ENCODE results near the gene GALNT5.
"Not testable (repeated sequence)": the region's sequence is repeated elsewhere in the genome, so short reads cannot be mapped to it uniquely, and the experiment has no call there.

Gene GALNT5

DNA sequence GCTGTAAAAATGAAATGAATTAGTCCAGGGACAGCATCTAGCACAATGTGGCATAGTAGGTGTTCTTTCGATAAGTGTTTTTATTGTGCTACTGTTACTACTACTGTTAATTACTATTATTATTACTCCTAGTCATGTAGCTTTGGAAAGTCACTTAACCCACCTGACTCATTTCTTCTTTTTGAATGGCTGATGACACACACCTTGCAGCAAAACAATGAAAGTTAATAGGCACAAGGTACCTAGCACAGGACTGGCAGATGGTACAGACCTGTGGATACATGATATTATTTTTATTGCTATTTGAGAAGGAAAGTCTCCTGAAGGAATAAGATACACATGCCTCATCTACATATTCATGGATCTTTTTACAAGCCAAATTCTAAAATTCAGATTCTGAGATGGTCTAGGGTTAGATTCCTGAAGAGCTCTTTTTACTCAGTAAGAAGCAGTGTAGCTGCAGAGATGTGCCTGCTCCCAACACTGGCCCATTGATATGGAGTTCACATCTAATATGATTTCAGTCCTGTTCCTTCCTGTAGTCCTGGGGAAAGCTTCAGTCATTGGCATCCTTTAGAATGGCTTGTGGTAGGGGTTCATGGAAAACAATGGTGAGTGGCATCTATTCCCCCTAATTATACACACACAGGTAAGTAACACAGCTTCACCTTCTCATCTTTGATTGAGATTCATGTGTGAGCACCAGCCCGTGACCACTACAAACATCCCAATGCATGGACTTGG is 76.0 kb downstream of the GALNT5 start:
- FAIRE-seq = no peak

DNA sequence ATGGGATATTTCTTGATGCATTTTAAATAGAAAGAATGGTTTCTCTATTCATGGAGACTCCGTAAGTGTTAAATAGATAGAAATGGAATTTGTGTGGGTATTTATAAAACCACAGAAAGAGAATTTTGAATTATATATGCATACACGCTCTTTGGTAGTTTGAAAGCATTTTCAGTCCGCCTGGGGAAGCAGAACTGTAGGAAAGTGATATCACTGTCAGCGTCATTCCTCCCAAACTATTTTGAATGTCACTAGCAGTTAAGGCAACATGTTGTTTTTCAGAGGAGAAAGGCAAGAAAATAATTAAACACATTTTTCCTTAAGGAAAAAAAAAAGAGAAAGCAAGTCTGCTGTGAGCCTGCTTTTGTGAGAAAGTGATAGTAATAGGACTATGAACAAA is 76.8 kb downstream of the GALNT5 start:
- no peak for FAIRE-seq

GRCh38 chr2:157334797-157335196 is 77.3 kb downstream of the GALNT5 start:
- no peak for FAIRE-seq

DNA sequence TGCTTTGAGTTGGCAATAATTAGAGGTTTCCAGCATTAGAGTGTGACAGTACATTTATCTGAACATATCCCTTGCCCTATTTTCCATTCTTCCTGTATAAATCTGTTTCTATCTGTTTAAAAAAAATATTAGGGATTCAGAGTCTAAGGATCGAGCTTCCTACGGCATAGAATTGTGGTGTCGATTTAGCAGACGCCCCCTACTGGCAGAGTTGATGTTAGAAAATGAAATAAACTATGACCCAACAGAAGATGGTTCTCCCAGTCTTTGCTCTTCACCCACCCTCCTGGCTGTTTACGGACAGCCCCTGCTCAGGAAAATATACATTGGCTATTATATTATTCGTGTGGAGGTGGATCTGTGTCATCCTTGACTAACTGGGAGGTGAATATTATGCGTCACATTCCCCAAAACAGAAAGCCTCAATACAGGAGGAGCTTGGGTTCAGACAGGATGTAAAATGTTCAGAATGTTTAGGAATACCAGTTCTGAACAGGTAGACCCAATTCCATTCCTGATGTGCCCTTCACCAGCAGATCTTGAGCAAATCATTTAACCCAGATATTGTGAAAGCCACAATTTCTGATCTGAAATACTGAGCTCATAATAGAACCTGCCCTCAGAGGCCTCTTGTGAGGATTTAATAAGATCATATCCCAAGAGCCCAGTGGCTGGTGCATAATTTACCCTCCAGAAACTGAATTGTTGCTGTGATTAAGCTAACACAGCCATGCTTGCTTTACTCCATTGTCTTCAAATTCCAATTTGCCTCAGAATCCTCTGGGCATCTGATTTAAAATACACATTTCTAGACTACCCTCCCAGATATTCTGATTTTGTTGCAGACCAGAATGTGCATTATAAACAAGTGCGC is 78.9 kb downstream of the GALNT5 start:
- FAIRE-seq = no peak

DNA sequence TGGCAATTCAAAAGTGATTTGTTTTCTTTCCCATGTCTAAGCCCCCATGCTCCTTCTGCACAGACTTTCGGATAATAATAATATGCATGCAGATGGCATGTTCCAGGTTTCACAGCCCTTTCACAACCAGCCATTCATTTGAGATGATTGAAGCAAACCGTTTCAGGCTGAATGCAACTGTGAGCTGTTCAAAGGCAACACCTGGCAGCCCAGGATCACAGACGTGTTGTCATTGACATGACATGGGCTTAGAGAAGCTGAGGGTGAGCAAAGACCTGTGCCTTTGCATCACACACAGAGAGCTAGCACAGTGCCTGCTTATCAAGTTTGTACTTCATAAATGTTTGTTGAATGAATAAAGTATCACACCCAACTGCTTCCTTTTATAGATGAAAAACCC is 80.5 kb downstream of the GALNT5 start:
- FAIRE-seq = no peak

DNA sequence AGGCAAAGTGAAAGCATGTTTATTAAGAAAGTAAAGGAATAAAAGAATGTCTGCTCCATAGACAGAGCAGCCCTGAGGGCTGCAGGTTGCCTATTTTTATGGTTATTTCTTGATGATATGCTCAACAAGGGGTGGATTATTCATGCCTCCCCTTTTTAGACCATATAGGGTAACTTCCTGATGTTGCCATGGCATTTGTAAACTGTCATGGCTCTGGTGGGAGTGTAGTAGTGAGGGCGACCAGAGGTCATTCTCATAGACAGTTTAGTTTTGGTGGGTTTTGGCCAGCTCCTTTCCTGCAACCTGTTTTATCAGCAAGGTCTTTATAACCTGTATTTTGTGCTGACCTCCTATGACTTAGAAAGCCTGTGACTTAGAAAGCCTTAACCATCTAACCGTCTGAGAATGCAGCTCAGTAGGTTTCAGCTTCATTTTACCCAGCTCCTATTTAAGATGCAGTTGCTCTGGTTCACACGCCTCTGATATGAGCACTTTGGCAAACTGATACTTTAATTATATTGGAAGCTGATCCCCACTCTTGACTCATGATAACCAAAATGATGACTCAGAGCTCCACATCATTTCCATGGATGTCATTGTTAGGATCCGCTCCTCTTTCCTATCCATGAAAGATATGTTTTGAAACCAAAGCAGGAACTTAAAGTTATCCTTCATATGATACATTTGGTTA is 82.6 kb downstream of the GALNT5 start:
- FAIRE-seq = no peak

DNA sequence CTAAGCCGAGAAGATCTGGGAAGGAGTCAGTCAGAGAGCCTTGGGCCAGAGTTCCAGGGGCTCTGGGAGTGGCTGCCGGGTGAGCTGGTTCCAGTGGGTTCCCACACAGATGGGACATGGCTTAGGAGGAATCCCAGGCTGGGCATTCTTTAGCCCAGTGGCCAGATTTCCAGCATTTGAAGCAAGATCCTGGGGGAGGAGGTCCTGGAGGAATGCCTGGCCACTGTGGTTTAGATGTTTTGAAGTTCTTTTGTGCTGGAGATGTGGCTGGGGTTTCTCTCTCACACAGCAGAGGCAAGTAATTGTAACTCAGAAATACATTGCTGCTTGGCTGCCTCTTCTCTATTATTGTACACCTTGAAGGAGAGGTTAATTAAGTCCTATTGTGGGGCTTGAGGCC is 83.9 kb downstream of the GALNT5 start:
- not testable (repeated sequence) for FAIRE-seq

DNA sequence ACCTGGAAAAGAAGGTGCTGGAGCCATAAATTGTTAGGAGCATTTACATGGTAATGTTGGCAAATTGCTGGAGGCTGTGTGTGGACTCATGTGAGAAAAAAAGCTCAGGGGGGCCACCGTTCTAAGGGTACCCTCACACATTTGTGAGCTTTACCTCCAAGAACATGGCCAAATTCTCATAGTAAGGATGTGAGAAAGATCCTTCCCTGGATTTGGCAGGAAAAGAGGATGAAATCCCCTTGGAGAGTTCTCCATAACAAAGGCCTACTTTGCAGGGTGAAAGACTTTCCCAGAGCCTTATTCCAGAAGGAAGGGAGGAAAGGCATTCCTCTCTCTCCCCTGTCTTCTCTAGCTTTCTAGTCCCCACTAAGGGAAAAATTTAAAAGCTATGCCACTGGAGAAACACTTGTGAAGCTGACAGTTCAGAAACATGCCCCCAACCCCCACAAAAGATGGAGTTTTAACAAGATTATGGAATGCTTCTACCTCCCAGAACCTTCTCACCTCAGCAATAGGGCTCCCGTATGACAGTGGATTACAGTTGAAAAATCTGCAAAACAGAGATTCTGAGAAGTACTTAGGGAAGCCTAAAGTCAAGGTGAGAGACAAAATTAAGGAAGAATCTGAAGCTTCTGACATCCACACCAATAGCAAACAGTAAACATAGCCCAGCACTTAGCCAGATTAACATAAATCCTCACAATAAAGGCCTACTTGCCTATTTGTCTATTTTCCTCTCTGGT is 88.3 kb downstream of the GALNT5 start:
- no peak for FAIRE-seq

GRCh38 chr2:157348291-157348921 is 90.9 kb downstream of the GALNT5 start:
- no peak for FAIRE-seq

DNA sequence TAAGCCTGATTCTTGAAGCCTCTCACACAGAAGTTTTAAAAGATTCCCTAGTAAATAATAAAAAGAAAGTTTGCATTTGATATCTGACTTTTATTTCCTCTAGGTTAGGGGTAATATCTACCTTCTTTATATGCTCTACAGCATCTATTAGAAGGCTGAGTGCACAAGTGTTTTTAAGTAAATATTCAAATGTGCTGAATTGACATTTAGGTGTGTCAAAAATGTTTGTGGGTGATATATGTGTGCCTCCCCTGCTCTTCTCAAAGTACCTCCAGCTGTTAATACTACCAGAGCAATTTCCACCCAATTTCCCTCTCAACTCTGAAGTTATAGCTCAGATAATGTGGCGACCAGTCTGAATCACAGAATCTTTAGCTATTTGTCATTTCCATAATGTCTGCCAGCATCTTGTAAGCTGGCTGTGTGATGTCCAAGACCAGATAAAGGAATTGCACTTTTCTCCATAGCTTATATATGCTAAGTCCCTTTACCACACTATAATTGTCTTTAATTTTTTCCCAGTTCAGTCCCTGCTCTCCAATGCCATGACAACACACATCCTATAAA is 92.5 kb downstream of the GALNT5 start:
- no peak for FAIRE-seq

DNA sequence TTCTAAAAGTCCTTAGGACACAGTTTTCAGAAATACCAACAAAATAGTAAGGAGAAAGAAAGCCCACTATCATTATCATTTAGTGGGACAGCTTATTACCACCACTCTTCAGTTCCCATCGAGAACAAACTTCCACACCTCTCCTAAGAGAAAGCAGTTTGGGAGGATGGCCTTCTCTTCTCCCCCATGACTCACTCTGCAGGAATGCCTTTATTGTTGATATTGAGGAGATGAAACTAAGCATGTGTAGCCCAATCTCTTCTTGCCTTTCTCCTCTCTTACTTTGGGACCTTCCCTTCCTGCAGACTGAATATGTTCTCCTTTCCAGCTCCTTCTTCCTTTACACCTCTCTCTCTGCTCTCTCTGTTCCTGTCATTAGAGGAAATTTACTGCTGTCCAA is 98.1 kb downstream of the GALNT5 start:
- FAIRE-seq = no peak

DNA sequence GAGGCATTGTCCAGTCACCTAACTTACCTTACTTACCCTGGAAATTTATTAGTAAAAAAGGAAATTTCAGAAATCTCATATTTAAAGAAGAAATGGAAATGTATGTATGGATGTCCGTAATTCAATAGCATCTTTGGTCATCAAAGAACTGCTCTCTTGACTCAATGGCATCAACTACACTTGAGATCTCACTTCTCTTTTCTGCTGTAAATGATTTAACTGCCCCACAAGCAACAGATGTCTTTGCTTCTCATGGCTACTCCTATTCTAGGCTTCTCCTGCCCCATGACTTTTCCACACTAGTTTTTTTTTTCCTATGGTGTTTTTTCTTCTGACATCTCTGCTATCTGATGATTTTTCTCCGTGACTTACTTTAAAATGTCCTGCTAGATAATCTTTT is 102.1 kb downstream of the GALNT5 start:
- no peak for FAIRE-seq

DNA sequence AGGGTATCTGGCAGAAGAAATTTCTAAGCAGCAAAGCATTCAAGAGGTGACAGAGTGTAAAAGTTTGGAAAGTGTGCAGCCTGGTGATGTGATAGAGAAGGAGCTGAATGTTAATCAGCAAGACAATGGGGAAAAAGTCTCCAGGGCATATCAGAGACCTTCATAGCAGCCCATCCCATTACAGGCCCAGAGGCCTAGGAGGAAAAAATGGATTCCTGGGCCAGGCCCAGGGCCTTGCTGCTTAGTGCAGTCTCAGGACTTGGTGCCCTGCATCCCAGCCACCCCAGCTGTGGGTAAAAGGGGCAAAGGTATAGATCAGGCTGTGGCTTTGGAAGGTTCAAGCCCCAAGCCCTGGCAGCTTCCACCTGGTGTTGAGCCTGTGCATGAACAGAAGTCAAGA is 104.0 kb downstream of the GALNT5 start:
- FAIRE-seq = no peak

DNA sequence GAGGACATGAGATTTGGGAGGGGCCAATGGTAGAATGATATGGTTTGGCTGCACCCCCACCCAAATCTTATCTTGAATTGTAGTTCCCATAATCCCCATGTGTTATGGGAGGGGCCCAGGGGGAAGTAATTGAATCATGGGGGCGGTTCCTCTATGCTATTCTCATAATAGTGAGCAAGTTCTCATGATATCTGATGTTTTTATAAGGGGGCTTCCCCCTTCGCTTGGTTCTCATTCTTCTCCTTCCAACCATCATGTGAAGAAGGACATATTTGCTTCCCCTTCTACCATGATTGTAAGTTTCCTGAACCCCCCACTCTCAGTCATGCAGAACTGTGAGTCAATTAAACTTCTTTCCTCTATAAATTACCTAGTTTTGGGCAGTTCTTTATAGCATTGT is 105.1 kb downstream of the GALNT5 start:
- FAIRE-seq = no peak

DNA sequence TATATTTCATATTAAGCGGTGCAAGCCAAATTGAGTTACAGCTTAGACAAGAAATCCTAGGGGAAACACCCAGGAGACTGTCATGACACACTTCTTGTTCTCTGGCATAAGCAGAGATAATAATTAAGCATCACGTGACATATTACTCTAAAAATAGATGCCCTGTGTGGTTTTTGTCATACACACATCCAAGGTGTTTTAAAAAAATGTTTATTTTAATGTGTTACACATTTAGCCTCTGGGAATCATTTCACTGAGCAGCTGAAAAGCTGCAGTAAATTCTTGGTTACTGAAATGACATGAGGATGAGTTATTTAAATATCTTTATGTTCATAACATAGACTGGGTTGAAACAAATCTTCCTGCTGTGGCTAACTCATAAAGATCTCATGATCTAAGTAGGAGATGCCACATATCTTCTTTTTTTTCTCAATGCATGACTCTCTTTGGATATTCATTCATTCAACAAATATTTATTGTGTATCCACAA is 106.2 kb downstream of the GALNT5 start:
- FAIRE-seq = no peak

Measured in A204.1 (cell line).